Measurements from ENCODE around the gene ZNF200. TPM values are rescaled to one million over a fixed set of nuclear protein-coding genes. Genes with fewer than 3 reads are reported as not detected.

The ZNF200 gene
- total RNA-seq, 2 donors from 2014 or later, result 1.2 to 11.1 TPM

DNA sequence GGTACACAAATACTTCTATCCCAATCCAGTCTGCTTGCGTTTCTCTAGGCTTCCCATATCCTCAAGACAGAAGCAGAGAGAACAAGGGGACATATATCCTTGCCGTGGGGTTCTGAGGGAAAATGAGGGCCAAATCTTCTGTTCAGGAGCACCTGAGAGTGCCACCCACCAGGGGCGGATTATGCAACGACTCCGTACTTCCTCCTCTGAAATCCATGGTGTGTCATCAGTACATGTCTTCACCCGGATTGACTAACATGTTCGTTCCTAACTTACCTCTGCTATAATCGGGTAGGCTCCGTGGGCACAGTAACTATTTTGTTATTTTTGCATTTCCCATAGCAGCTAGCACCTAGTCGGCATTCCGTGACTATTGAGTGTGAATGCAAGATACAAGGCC, 7.8 kb upstream of the ZNF200 start:
- H3K27ac ChIP-seq, result no peak overlapping the region
- ATAC-seq (ENCODE audit: insufficient number of reproducible peaks, low FRiP score, low read depth) (no peak), DNase-seq (ENCODE audit: low spot score) (no peak)
- H3K9me3 ChIP-seq, result no peaks in the 10 kb centered on the region
- H3K27me3 ChIP-seq (replicated peaks; ENCODE audit: insufficient read depth), result no peaks in the 10 kb centered on the region
- no peaks in the 10 kb centered on the region for H3K4me1 ChIP-seq (ENCODE audit: control insufficient read depth in 1 of 2, low read depth in 2 of 2)
- no peak for TF ChIP-seq CTCF (IDR thresholded peaks at IDR 0.05)
- no peaks in the 10 kb centered on the region for H3K36me3 ChIP-seq
- H3K4me3 ChIP-seq, result no peak overlapping the region

- Histone ChIP-seq H3K27me3 (replicated peaks; ENCODE audit: insufficient read depth) (no peaks in the 10 kb centered on the region), H3K4me3 (no peak overlapping the region), H3K27ac (no peak overlapping the region), H3K9me3 (no peaks in the 10 kb centered on the region), H3K36me3 (no peaks in the 10 kb centered on the region), H3K4me1 (ENCODE audit: control insufficient read depth in 1 of 2, low read depth in 2 of 2) (no peaks in the 10 kb centered on the region)
- ATAC-seq (ENCODE audit: insufficient number of reproducible peaks, low FRiP score, low read depth) (no peak), DNase-seq (ENCODE audit: low spot score) (no peak)
- TF ChIP-seq CTCF (IDR thresholded peaks at IDR 0.05), result no peak
These were observed 6.8 kb upstream of the ZNF200 start for GRCh38 chr16:3241761-3242160.

DNA sequence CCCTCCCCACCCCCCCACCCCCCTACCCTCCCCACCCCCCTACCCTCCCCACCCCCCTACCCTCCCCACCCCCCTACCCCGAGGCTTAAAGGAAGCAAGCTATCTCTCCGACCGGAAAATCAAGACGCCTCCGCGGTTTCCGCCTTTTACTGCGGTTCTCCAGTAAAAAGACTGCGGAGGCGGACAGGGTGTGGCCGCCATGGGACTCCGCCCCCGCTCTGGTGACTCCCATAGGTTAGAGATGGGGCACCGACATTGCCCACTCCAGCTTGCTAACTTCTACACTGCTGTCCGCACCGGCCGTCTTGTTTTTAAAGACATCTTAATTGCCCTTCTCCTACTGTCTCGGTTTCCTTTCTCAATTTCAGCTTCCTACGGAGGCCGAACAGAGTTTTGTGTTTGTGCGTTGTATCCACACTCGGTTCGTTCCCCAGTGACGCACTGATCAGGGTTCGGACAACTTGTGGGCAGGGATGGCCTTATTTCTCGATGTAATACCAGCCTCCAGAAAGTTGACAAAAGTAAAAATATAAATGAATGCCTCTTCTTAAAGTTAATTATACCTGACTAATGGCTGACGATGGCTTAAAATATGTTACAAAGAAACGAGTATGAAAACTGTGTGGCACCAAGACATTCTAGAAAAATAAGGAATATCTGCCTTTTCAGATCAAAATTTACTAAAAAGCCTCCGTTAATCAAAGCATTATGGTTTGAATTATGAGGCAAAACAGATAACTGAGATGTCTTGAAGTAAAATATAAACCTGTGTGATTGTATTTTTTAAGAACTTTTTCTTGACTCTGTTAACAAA, 1.1 kb upstream of the ZNF200 start:
- ATAC-seq (ENCODE audit: insufficient number of reproducible peaks, low FRiP score, low read depth) (no peak), DNase-seq (ENCODE audit: low spot score) (no peak)
- H3K4me3 ChIP-seq, result no peak overlapping the region
- peaks cover 18% of the 10 kb centered on the region for H3K36me3 ChIP-seq
- no peak for TF ChIP-seq CTCF (IDR thresholded peaks at IDR 0.05)
- no peaks in the 10 kb centered on the region for H3K9me3 ChIP-seq
- H3K27ac ChIP-seq, result no peak overlapping the region
- H3K27me3 ChIP-seq (replicated peaks; ENCODE audit: insufficient read depth), result no peaks in the 10 kb centered on the region
- H3K4me1 ChIP-seq (ENCODE audit: control insufficient read depth in 1 of 2, low read depth in 2 of 2), result peaks cover 6 to 15% of the 10 kb centered on the region in 2 donors

DNA sequence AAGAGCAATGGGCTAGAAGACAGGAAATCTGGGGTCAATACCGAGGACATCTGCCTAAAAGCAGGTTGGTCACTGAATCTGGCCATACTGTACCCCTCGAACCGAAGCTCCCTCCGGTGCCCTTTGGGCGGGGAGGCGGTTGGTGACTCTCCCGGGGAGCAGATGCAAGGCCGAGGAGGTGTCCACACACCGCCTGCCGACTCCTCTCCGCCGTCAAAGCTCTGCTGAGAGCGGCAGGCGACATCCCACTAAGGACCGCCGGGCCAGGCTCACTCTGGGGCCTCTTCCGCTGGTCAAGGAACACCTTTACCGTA, 458 bp downstream of the ZNF200 start:
- Histone ChIP-seq H3K4me1 (ENCODE audit: control insufficient read depth in 1 of 2, low read depth in 2 of 2) (peaks cover 6 to 15% of the 10 kb centered on the region in 2 donors), H3K27me3 (replicated peaks; ENCODE audit: insufficient read depth) (no peaks in the 10 kb centered on the region), H3K9me3 (no peaks in the 10 kb centered on the region), H3K36me3 (peaks cover 34% of the 10 kb centered on the region), H3K4me3 (peak overlapping the region; percentile 93), H3K27ac (peak overlapping the region; percentile 97)
- ATAC-seq (ENCODE audit: insufficient number of reproducible peaks, low FRiP score, low read depth) (no peak), DNase-seq (ENCODE audit: low spot score) (no peak)
- no peak for TF ChIP-seq CTCF (IDR thresholded peaks at IDR 0.05)

- Histone ChIP-seq H3K4me1 (ENCODE audit: control insufficient read depth in 1 of 2, low read depth in 2 of 2) (no peaks in the 10 kb centered on the region), H3K36me3 (peaks cover 57% of the 10 kb centered on the region), H3K27ac (no peak overlapping the region), H3K27me3 (replicated peaks; ENCODE audit: insufficient read depth) (no peaks in the 10 kb centered on the region), H3K4me3 (no peak overlapping the region), H3K9me3 (peaks cover 73% of the 10 kb centered on the region)
- TF ChIP-seq CTCF (IDR thresholded peaks at IDR 0.05), result no peak
- no peak for ATAC-seq (ENCODE audit: insufficient number of reproducible peaks, low FRiP score, low read depth)
- DNase-seq (ENCODE audit: low spot score), result no peak
These were observed 10.9 kb downstream of the ZNF200 start for GRCh38 chr16:3223913-3224515.
